Fibroblast of lung (primary cell): Measurements from ENCODE around the gene CHD9.

Source experiments
- EZH2 ChIP-seq: IDR thresholded peaks from 2 replicates; pipeline ENCODE4 v1.5.1; 2012; ENCODE audit warnings: low read length, control low read depth, mild to moderate bottlenecking; ENCODE audit errors: missing control alignments
- TF ChIP-seq, protein P1 (sequence below), 2 donors: IDR thresholded peaks in 1 of 2; conservative IDR thresholded peaks in 1 of 2; 1 replicate in 1 of 2; 2 replicates in 1 of 2; pipeline ENCODE4 v1.5.1; 2011 to 2012; ENCODE audit warnings: low read length in 2 of 2, control low read depth in 1 of 2, inconsistent platforms in 1 of 2, low read depth in 1 of 2, mild to moderate bottlenecking in 1 of 2

DNA sequence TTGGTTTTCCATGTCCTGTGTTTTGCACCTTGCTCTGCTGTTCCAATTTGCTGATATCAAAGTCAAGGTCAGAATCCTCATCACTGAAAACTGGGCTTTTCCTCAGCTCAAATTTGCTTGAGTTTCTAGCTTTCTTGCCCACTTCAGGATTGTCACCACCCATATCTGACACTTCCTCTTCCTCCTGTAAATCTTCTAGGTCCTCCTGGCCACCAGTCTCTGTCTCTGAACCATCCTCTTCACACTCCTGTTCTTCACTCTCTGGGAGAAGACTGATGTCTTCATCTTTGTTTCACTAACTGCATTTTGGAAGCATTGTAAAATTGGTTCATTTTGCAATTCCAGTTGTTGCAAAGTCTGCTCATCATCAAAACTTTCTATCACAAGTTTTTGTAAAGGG lies 316.0 kb downstream of the CHD9 start:
- TF ChIP-seq, protein P1, sequence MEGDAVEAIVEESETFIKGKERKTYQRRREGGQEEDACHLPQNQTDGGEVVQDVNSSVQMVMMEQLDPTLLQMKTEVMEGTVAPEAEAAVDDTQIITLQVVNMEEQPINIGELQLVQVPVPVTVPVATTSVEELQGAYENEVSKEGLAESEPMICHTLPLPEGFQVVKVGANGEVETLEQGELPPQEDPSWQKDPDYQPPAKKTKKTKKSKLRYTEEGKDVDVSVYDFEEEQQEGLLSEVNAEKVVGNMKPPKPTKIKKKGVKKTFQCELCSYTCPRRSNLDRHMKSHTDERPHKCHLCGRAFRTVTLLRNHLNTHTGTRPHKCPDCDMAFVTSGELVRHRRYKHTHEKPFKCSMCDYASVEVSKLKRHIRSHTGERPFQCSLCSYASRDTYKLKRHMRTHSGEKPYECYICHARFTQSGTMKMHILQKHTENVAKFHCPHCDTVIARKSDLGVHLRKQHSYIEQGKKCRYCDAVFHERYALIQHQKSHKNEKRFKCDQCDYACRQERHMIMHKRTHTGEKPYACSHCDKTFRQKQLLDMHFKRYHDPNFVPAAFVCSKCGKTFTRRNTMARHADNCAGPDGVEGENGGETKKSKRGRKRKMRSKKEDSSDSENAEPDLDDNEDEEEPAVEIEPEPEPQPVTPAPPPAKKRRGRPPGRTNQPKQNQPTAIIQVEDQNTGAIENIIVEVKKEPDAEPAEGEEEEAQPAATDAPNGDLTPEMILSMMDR (conservative IDR thresholded peaks at IDR 0.05 in 1 of 2, IDR thresholded peaks at IDR 0.05 in 1 of 2; ENCODE audit: low read depth in 1 of 2, low read length in 2 of 2), result no peak
- TF ChIP-seq EZH2, result no peak
